Loucy (cell line): ENCODE results near the gene SNCAIP.

Experiments used
- H2AFZ ChIP-seq: fragments of 200-600 bp; sonication (generic); 2 replicates; pipeline ENCODE4 v1.6.0; 2016; ENCODE audit warnings: antibody characterized with exemption, mild to moderate bottlenecking, low read length, moderate library complexity
- H3F3A ChIP-seq: fragments of 200-600 bp; 2 replicates; pipeline ENCODE4 v1.6.0; 2016; ENCODE audit warnings: antibody characterized with exemption, low read depth, mild to moderate bottlenecking
- H3K27me3 ChIP-seq: fragments of 200-600 bp; sonication (generic); 2 replicates; pipeline ENCODE4 v1.6.1; 2014; ENCODE audit warnings: low read length, mild to moderate bottlenecking; ENCODE audit not compliant: insufficient read depth, poor library complexity, severe bottlenecking
- H3K36me3 ChIP-seq: fragments of 200-600 bp; sonication (generic); 2 replicates; pipeline ENCODE4 v1.6.1; 2016; ENCODE audit warnings: low read length; ENCODE audit not compliant: insufficient read depth
- H3K4me1 ChIP-seq: fragments of 200-600 bp; sonication (generic); 2 replicates; pipeline ENCODE4 v1.5.1; 2014; ENCODE audit warnings: low read length, mild to moderate bottlenecking; ENCODE audit not compliant: insufficient read depth, poor library complexity, severe bottlenecking
- H3K4me2 ChIP-seq: fragments of 200-600 bp; sonication (generic); 2 replicates; pipeline ENCODE4 v1.6.0; 2014; ENCODE audit warnings: antibody characterized with exemption, low read length, low read depth, mild to moderate bottlenecking; ENCODE audit not compliant: poor library complexity, severe bottlenecking
- H3K4me3 ChIP-seq: fragments of 200-600 bp; sonication (generic); 2 replicates; pipeline ENCODE4 v1.5.1; 2014; ENCODE audit warnings: low read length, mild to moderate bottlenecking, mixed read lengths; ENCODE audit not compliant: poor library complexity, severe bottlenecking
- H3K79me2 ChIP-seq: fragments of 200-600 bp; sonication (generic); 2 replicates; pipeline ENCODE4 v1.6.1; 2014; ENCODE audit warnings: low read length; ENCODE audit not compliant: insufficient read depth
- H3K9ac ChIP-seq: fragments of 200-600 bp; sonication (generic); 2 replicates; pipeline ENCODE4 v1.6.0; 2014; ENCODE audit warnings: mild to moderate bottlenecking, low read depth, low read length, moderate library complexity; ENCODE audit not compliant: poor library complexity, severe bottlenecking
- H3K9me2 ChIP-seq: fragments of 200-600 bp; sonication (generic); replicated peaks from 2 replicates; pipeline ENCODE4 v1.6.1; 2016; ENCODE audit warnings: low read depth, low read length, mixed read lengths
- H3K9me3 ChIP-seq: fragments of 200-600 bp; sonication (generic); 2 replicates; pipeline ENCODE4 v1.6.1; 2014; ENCODE audit warnings: mild to moderate bottlenecking, antibody characterized with exemption, low read length, low read depth; ENCODE audit not compliant: insufficient read depth
- H4K20me1 ChIP-seq: fragments of 200-600 bp; sonication (generic); 2 replicates; pipeline ENCODE4 v1.6.0; 2014; ENCODE audit warnings: antibody characterized with exemption, low read length, mild to moderate bottlenecking; ENCODE audit not compliant: insufficient read depth, poor library complexity, severe bottlenecking
- EZH2phosphoT487 ChIP-seq: fragments of 200-600 bp; IDR thresholded peaks from 2 replicates; pipeline ENCODE4 v1.6.1; 2018; ENCODE audit warnings: antibody characterized with exemption, mild to moderate bottlenecking, moderate library complexity, borderline replicate concordance
- TF ChIP-seq, protein P1 (sequence below): fragments of 200-600 bp; sonication (generic); conservative IDR thresholded peaks from 2 replicates; pipeline ENCODE4 v1.5.1; 2014; ENCODE audit warnings: mild to moderate bottlenecking, antibody characterized with exemption, low read length

SNCAIP gene

DNA sequence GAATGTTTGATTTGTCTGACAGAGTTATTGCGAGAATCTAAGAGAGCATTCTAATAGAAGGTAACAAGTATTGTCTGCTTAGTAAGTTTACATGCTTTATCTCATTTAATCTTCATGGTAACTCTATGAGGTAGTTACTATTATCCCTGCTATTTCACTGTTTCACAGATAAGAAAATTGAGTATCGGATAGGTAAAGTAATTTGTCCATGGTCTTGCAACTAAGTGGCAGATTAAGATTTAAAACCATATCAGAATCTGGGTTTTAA, 118.2 kb downstream of the SNCAIP start:
- H3K27me3 ChIP-seq, result no peaks in the 10 kb centered on the region
- H3K9me3 ChIP-seq, result no peaks in the 10 kb centered on the region
- no peak for TF ChIP-seq EZH2phosphoT487
- TF ChIP-seq, protein P1, sequence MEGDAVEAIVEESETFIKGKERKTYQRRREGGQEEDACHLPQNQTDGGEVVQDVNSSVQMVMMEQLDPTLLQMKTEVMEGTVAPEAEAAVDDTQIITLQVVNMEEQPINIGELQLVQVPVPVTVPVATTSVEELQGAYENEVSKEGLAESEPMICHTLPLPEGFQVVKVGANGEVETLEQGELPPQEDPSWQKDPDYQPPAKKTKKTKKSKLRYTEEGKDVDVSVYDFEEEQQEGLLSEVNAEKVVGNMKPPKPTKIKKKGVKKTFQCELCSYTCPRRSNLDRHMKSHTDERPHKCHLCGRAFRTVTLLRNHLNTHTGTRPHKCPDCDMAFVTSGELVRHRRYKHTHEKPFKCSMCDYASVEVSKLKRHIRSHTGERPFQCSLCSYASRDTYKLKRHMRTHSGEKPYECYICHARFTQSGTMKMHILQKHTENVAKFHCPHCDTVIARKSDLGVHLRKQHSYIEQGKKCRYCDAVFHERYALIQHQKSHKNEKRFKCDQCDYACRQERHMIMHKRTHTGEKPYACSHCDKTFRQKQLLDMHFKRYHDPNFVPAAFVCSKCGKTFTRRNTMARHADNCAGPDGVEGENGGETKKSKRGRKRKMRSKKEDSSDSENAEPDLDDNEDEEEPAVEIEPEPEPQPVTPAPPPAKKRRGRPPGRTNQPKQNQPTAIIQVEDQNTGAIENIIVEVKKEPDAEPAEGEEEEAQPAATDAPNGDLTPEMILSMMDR, result no peak
- no peak overlapping the region for H2AFZ ChIP-seq
- H3K4me2 ChIP-seq, result no peak overlapping the region
- no peaks in the 10 kb centered on the region for H3K9me2 ChIP-seq
- H3F3A ChIP-seq, result no peaks in the 10 kb centered on the region
- no peaks in the 10 kb centered on the region for H3K36me3 ChIP-seq
- no peak overlapping the region for H3K9ac ChIP-seq
- H3K4me3 ChIP-seq, result no peak overlapping the region
- H3K79me2 ChIP-seq, result no peaks in the 10 kb centered on the region
- H3K4me1 ChIP-seq, result no peaks in the 10 kb centered on the region
- H4K20me1 ChIP-seq, result no peaks in the 10 kb centered on the region

DNA sequence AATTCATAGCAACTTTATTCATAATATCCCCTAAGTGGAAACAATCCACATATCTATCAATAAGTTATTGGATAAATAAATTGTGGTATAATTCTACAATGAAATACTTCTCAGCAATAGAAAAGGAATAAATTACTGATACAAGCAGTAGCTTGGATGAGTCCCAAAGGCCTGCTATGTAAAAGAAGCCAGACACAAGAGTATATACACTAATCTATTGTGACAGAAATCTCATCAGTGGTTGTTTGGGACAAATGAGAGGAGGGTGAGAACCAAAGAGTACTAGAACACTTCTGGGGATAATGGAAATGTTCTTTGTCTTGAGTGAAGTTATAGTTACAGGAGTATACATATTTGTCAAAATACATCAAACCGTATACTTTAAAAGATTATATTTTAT, 119.3 kb downstream of the SNCAIP start:
- H3K36me3 ChIP-seq, result no peaks in the 10 kb centered on the region
- H4K20me1 ChIP-seq, result no peaks in the 10 kb centered on the region
- no peaks in the 10 kb centered on the region for H3K9me3 ChIP-seq
- H3K4me2 ChIP-seq, result no peak overlapping the region
- H3K79me2 ChIP-seq, result no peaks in the 10 kb centered on the region
- no peaks in the 10 kb centered on the region for H3K9me2 ChIP-seq
- no peak overlapping the region for H2AFZ ChIP-seq
- H3K27me3 ChIP-seq, result no peaks in the 10 kb centered on the region
- H3F3A ChIP-seq, result no peaks in the 10 kb centered on the region
- no peak overlapping the region for H3K4me3 ChIP-seq
- TF ChIP-seq, protein P1, result no peak
- TF ChIP-seq EZH2phosphoT487, result no peak
- no peak overlapping the region for H3K9ac ChIP-seq
- no peaks in the 10 kb centered on the region for H3K4me1 ChIP-seq

DNA sequence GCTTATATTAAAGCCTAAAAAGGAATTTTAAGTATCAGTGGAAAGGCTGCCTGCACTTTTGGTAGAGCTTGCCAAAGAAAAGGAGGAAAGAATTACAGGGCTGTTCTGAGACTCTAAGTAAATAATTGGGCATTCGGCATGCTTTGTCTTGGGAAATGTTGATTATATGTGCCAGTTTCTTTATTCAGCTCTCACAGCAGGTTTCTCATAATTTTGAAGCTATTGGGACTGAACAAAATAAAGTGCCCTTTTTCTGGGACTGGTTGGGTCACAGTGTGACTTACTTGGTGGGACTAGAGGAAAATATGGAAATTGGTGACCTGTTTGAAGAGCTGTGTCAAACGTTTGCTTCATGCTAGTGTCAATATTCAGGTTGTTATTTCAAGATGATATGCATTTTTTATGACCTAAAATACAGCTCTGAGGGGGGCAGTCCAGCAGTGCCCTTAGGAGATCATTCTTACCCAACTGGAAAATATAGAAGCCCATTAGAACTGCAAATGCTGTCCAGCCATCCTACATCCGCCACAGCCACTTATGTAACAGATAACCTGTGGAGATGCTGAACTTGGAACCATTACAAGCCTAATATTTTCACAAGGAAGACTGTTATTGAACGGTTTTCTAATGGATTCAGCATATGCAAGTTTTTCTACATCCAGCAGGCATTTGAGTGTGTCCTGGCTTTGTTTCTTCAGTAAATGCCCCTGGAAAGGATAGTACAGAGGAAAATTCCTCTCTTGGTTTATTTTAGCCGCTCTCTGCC, 122.4 kb downstream of the SNCAIP start:
- Histone ChIP-seq H3K27me3 (no peaks in the 10 kb centered on the region), H3K9me3 (no peaks in the 10 kb centered on the region), H3K79me2 (no peaks in the 10 kb centered on the region), H3K4me1 (no peaks in the 10 kb centered on the region), H3F3A (no peaks in the 10 kb centered on the region), H3K9me2 (no peaks in the 10 kb centered on the region), H3K36me3 (no peaks in the 10 kb centered on the region), H2AFZ (no peak overlapping the region), H3K4me2 (no peak overlapping the region), H4K20me1 (no peaks in the 10 kb centered on the region), H3K4me3 (no peak overlapping the region), H3K9ac (no peak overlapping the region)
- TF ChIP-seq, protein P1, result no peak
- no peak for TF ChIP-seq EZH2phosphoT487
